A673 (cell line): ENCODE data around the gene RALA. TPM values are rescaled to one million over a fixed set of nuclear protein-coding genes. Genes with fewer than 3 reads are reported as not detected.

Experiments used
- BruUV-seq: library from RNA; stranded (reverse); fragments of 400-500 nt; replicated peaks from 2 replicates; lab custom pipeline; 2021; lab: Mats Ljungman, UMichigan
- CTCF ChIA-PET: fragments of 300-600 bp; sonication (Branson Sonifier 250); formaldehyde crosslinking; loops from one replicate; lab custom pipeline; 2022; ENCODE audit warnings: antibody characterized with exemption; lab: Charles Lee
- POLR2A ChIA-PET: fragments of 300-600 bp; sonication (Branson Sonifier 250); formaldehyde crosslinking; loops from one replicate; lab custom pipeline; 2022; ENCODE audit warnings: antibody characterized with exemption; ENCODE audit not compliant: low non-redundant PET; lab: Charles Lee
- DNase-seq: peaks from one replicate; pipeline ENCODE4 v3.0.0-alpha.2; 2015; ENCODE audit warnings: low spot score
- H3K27ac ChIP-seq: fragments of 200-600 bp; sonication (generic); 2 replicates; pipeline ENCODE4 v1.5.1; 2016; ENCODE audit warnings: mixed run types, low read depth, mild to moderate bottlenecking, mixed read lengths, antibody characterized with exemption, low read length; ENCODE audit not compliant: poor library complexity, severe bottlenecking
- H3K27me3 ChIP-seq: fragments of 200-600 bp; sonication (generic); replicated peaks from 2 replicates; pipeline ENCODE4 v1.6.1; 2017; ENCODE audit warnings: mixed run types, low read depth, mild to moderate bottlenecking, mixed read lengths, antibody characterized with exemption, low read length; ENCODE audit not compliant: insufficient read depth, poor library complexity
- H3K36me3 ChIP-seq: fragments of 200-600 bp; sonication (generic); 2 replicates; pipeline ENCODE4 v1.6.1; 2016; ENCODE audit warnings: mixed run types, mild to moderate bottlenecking, mixed read lengths, antibody characterized with exemption, low read length; ENCODE audit not compliant: insufficient read depth, poor library complexity, severe bottlenecking
- H3K4me1 ChIP-seq: fragments of 200-600 bp; sonication (generic); 2 replicates; pipeline ENCODE4 v1.6.1; 2017; ENCODE audit warnings: mixed run types, mild to moderate bottlenecking, mixed read lengths, antibody characterized with exemption, low read length; ENCODE audit not compliant: insufficient read depth, poor library complexity, severe bottlenecking
- H3K4me3 ChIP-seq: fragments of 200-600 bp; sonication (generic); 2 replicates; pipeline ENCODE4 v1.5.1; 2016; ENCODE audit warnings: low read depth, mixed run types, mild to moderate bottlenecking, mixed read lengths, low read length; ENCODE audit not compliant: poor library complexity, severe bottlenecking
- H3K9me3 ChIP-seq: fragments of 200-600 bp; sonication (generic); 2 replicates; pipeline ENCODE4 v1.6.1; 2016; ENCODE audit warnings: mixed run types, low read depth, mild to moderate bottlenecking, mixed read lengths, antibody characterized with exemption, low read length; ENCODE audit not compliant: poor library complexity, severe bottlenecking
- EZH2 ChIP-seq: fragments of 200-600 bp; sonication (generic); IDR thresholded peaks from 2 replicates; pipeline ENCODE4 v1.6.1; 2017; ENCODE audit warnings: borderline replicate concordance, low read depth, mild to moderate bottlenecking, mixed read lengths, antibody characterized with exemption, low read length; ENCODE audit not compliant: poor library complexity, severe bottlenecking
- intact Hi-C: fragments of 100-400 bp; cut with micrococcal nuclease; formaldehyde crosslinking; loops from one replicate; pipeline ENCODE4 v1.10.0; 2022; ENCODE audit not compliant: unreplicated experiment
- total RNA-seq: library from RNA; stranded (reverse); gene quantifications from 2 replicates; pipeline ENCODE4 v1.2.3, GENCODE V29; 2021
- TF ChIP-seq, protein P1 (sequence below): fragments of 300-800, 200-600 bp; sonication (generic); conservative IDR thresholded peaks from 2 replicates; pipeline ENCODE4 v1.5.1; 2017; ENCODE audit warnings: low read depth, mild to moderate bottlenecking, antibody characterized with exemption, low read length, moderate library complexity, mixed read lengths

Gene RALA
- total RNA-seq, 1 experiment from 2014 or later: 33.9 TPM

DNA sequence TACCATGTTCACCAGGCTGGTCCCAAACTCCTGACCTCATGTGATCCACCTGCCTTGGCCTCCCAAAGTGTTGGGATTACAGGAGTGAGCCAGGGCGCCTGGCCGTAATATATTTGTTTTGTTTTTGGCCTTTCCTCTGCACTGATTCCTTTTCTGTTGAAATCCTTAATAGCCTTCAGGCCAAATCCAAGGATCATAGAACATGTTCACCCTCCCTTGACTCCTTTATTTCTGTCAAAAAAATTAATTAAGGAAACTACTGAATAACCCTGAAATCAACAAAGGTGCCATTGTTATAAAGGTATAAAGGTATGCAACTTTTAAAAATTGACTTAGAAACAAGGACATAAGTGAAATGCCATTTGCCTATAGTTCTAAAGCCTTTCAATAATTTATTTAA is 15.5 kb upstream of the RALA start:
- POLR2A ChIA-PET: no interaction called here
- Histone ChIP-seq H3K27me3 (no peaks in the 10 kb centered on the region), H3K4me1 (peaks cover 21% of the 10 kb centered on the region), H3K27ac (no peak overlapping the region), H3K9me3 (no peaks in the 10 kb centered on the region), H3K36me3 (no peaks in the 10 kb centered on the region), H3K4me3 (no peak overlapping the region)
- TF ChIP-seq, protein P1, sequence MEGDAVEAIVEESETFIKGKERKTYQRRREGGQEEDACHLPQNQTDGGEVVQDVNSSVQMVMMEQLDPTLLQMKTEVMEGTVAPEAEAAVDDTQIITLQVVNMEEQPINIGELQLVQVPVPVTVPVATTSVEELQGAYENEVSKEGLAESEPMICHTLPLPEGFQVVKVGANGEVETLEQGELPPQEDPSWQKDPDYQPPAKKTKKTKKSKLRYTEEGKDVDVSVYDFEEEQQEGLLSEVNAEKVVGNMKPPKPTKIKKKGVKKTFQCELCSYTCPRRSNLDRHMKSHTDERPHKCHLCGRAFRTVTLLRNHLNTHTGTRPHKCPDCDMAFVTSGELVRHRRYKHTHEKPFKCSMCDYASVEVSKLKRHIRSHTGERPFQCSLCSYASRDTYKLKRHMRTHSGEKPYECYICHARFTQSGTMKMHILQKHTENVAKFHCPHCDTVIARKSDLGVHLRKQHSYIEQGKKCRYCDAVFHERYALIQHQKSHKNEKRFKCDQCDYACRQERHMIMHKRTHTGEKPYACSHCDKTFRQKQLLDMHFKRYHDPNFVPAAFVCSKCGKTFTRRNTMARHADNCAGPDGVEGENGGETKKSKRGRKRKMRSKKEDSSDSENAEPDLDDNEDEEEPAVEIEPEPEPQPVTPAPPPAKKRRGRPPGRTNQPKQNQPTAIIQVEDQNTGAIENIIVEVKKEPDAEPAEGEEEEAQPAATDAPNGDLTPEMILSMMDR: no peak
- no peak for TF ChIP-seq EZH2
- DNase-seq: no peak
- no TSS peak for BruUV-seq
- CTCF ChIA-PET: no interaction called here
- intact Hi-C loops: no loop called here

DNA sequence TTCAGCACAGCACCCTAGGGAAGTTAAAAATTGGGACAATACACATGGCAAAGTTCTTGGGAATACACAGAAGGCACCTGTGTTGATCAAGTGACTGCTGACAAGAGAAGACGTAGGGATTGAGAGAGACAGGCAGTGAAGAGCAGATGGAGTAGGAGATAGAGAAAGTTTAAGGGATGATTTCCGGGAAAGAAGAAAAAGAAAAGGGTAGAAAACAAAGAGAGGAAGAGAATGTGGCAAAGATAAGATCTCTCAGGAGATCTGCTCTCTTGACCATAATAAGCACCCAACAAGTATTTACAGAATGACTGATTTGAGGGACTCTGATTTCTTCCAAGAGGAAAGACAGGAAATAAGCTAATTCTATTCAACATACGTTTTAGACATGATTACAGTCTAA is 15.1 kb upstream of the RALA start:
- Histone ChIP-seq H3K4me1 (peaks cover 21% of the 10 kb centered on the region), H3K27me3 (no peaks in the 10 kb centered on the region), H3K36me3 (no peaks in the 10 kb centered on the region), H3K27ac (peak overlapping the region; percentile 28), H3K4me3 (no peak overlapping the region), H3K9me3 (no peaks in the 10 kb centered on the region)
- POLR2A ChIA-PET: no interaction called here
- CTCF ChIA-PET: no interaction called here
- intact Hi-C loops: no loop called here
- no TSS peak for BruUV-seq
- TF ChIP-seq, protein P1: no peak
- TF ChIP-seq EZH2: no peak
- peak; percentile 50 for DNase-seq

DNA sequence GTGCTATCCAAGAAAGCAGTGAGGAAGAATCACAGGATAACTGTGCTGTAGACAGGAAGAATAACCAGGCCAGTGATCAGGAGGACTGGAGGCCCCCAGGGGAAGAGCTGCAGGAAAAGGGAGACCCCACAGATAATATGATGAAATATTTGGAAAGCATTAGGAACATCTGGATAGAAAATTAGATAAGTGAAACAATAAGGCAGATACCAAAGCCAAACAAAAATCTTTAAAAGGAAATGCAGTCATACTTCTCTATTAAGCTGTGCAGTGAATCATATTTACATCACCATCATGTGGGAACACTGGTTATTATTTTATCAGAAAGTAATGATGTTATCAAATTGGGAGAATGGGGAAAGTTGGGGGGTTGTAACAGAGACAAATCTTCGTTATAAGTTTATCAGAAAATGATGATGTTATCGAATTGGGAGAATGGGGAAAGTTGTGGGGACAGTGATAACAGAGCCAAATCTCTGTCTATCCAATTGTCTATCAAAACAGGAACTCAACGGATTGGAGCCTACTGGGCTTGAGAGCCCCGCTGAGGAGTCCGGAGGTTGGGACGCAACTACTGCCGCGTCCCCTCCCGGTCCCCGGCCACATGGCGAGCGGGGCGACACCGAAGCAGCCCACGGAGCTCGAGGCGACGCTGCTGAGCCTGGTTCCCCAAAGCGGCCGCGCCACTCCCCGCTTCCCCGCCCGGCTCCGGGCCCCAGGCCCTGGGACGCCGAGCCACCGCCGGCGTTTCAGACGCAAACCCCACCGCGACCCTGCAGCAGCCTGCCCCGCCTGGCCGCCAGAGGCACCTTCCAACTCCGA is 14.0 kb upstream of the RALA start:
- Histone ChIP-seq H3K9me3 (no peaks in the 10 kb centered on the region), H3K4me3 (no peak overlapping the region), H3K36me3 (no peaks in the 10 kb centered on the region), H3K27ac (peak overlapping the region; percentile 30), H3K4me1 (peaks cover 21% of the 10 kb centered on the region), H3K27me3 (no peaks in the 10 kb centered on the region)
- ChIA-PET POLR2A (no interaction called here), CTCF (no interaction called here)
- intact Hi-C loops: loop anchor here (1.0 kb wide), 1 partner anchor 14 kb away; the partner anchor contains the start of gene RALA
- TSS peak; percentile 84 for BruUV-seq
- DNase-seq: peak; percentile 40
- TF ChIP-seq, protein P1: no peak
- no peak for TF ChIP-seq EZH2
